SJSA1 (cell line): ENCODE results near the gene ENTPD1. TPM values are rescaled to one million over a fixed set of nuclear protein-coding genes. Genes with fewer than 3 reads are reported as not detected.

Experiments used
- DNase-seq, 2 experiments: peaks; one replicate each; pipeline ENCODE4 v3.0.0-alpha.2; 2015 to 2020; ENCODE audit warnings: low spot score in 2 of 2, low read depth in 1 of 2
- H3K27ac ChIP-seq: fragments of 250-450 bp; sonication (Bioruptor Pico); 2 replicates; pipeline ENCODE4 v1.5.1; 2020; ENCODE audit warnings: mild to moderate bottlenecking, moderate library complexity
- H3K27me3 ChIP-seq: fragments of 250-450 bp; sonication (Bioruptor Pico); replicated peaks from 2 replicates; pipeline ENCODE4 v1.5.1; 2020; ENCODE audit warnings: mild to moderate bottlenecking, moderate library complexity
- H3K36me3 ChIP-seq: fragments of 250-450 bp; sonication (Bioruptor Pico); 2 replicates; pipeline ENCODE4 v1.5.1; 2020; ENCODE audit warnings: mild to moderate bottlenecking
- H3K4me1 ChIP-seq: fragments of 250-450 bp; sonication (Bioruptor Pico); replicated peaks from 2 replicates; pipeline ENCODE4 v1.6.1; 2021; ENCODE audit warnings: mild to moderate bottlenecking
- H3K4me3 ChIP-seq: fragments of 250-450 bp; sonication (Bioruptor Pico); 2 replicates; pipeline ENCODE4 v1.5.1; 2020; ENCODE audit warnings: mild to moderate bottlenecking
- H3K9me3 ChIP-seq: fragments of 250-450 bp; sonication (Bioruptor Pico); replicated peaks from 2 replicates; pipeline ENCODE4 v1.5.1; 2020; ENCODE audit warnings: mild to moderate bottlenecking
- total RNA-seq: library from RNA; depleted of rRNA; stranded (reverse); fragments of >200 nt; shearing (Covaris generic); gene quantifications from 2 replicates; pipeline ENCODE4 v1.2.3, GENCODE V29; 2014

The ENTPD1 gene
- total RNA-seq, 1 experiment from 2014 or later: not detected

GRCh38 chr10:95815701-95816240 lies 59.8 kb downstream of the ENTPD1 start:
- no peak overlapping the region for H3K27ac ChIP-seq
- H3K36me3 ChIP-seq: no peaks in the 10 kb centered on the region
- H3K9me3 ChIP-seq: no peaks in the 10 kb centered on the region
- H3K4me3 ChIP-seq: no peak overlapping the region
- no peak for DNase-seq
- no peaks in the 10 kb centered on the region for H3K27me3 ChIP-seq
- H3K4me1 ChIP-seq: peaks cover 38% of the 10 kb centered on the region

- no peak for DNase-seq
- Histone ChIP-seq H3K4me3 (no peak overlapping the region), H3K27ac (peak overlapping the region; percentile 40), H3K36me3 (no peaks in the 10 kb centered on the region), H3K4me1 (peaks cover 38% of the 10 kb centered on the region), H3K27me3 (no peaks in the 10 kb centered on the region), H3K9me3 (no peaks in the 10 kb centered on the region)
Observed at GRCh38 chr10:95818010-95818409, 62.0 kb downstream of the ENTPD1 start.

- Histone ChIP-seq H3K27ac (peak overlapping the region; percentile 45), H3K36me3 (no peaks in the 10 kb centered on the region), H3K4me3 (no peak overlapping the region), H3K4me1 (peaks cover 37% of the 10 kb centered on the region), H3K27me3 (no peaks in the 10 kb centered on the region), H3K9me3 (no peaks in the 10 kb centered on the region)
- DNase-seq: peak; percentile 64 to 85
Observed at GRCh38 chr10:95818668-95819067, 62.7 kb downstream of the ENTPD1 start.

GRCh38 chr10:95819620-95820329 lies 63.8 kb downstream of the ENTPD1 start:
- H3K36me3 ChIP-seq: no peaks in the 10 kb centered on the region
- no peaks in the 10 kb centered on the region for H3K9me3 ChIP-seq
- H3K27ac ChIP-seq: peak overlapping the region; percentile 45
- peaks cover 25% of the 10 kb centered on the region for H3K4me1 ChIP-seq
- peak in 1 of 2 experiments; percentile 26 for DNase-seq
- H3K4me3 ChIP-seq: no peak overlapping the region
- no peaks in the 10 kb centered on the region for H3K27me3 ChIP-seq

GRCh38 chr10:95820363-95820762 lies 64.4 kb downstream of the ENTPD1 start:
- H3K4me1 ChIP-seq: peaks cover 25% of the 10 kb centered on the region
- DNase-seq: no peak
- H3K9me3 ChIP-seq: no peaks in the 10 kb centered on the region
- H3K27ac ChIP-seq: no peak overlapping the region
- H3K4me3 ChIP-seq: no peak overlapping the region
- H3K36me3 ChIP-seq: no peaks in the 10 kb centered on the region
- no peaks in the 10 kb centered on the region for H3K27me3 ChIP-seq

GRCh38 chr10:95821720-95822119 lies 65.8 kb downstream of the ENTPD1 start:
- H3K27me3 ChIP-seq: no peaks in the 10 kb centered on the region
- no peak overlapping the region for H3K4me3 ChIP-seq
- no peaks in the 10 kb centered on the region for H3K9me3 ChIP-seq
- H3K36me3 ChIP-seq: no peaks in the 10 kb centered on the region
- DNase-seq: no peak
- peaks cover 25% of the 10 kb centered on the region for H3K4me1 ChIP-seq
- no peak overlapping the region for H3K27ac ChIP-seq

- DNase-seq: no peak
- H3K27ac ChIP-seq: no peak overlapping the region
Observed at GRCh38 chr10:95830044-95830443, 74.1 kb downstream of the ENTPD1 start.

GRCh38 chr10:95831076-95831475 lies 75.1 kb downstream of the ENTPD1 start:
- Histone ChIP-seq H3K4me3 (no peak overlapping the region), H3K27me3 (no peaks in the 10 kb centered on the region), H3K9me3 (no peaks in the 10 kb centered on the region), H3K27ac (no peak overlapping the region), H3K36me3 (no peaks in the 10 kb centered on the region), H3K4me1 (no peaks in the 10 kb centered on the region)
- no peak for DNase-seq

More at GRCh38 chr10:95830044-95830443, 74.1 kb downstream of the ENTPD1 start:
- no peaks in the 10 kb centered on the region for H3K27me3 ChIP-seq
- no peaks in the 10 kb centered on the region for H3K9me3 ChIP-seq
- H3K4me1 ChIP-seq: no peaks in the 10 kb centered on the region
- no peak overlapping the region for H3K4me3 ChIP-seq
- no peaks in the 10 kb centered on the region for H3K36me3 ChIP-seq

GRCh38 chr10:95831515-95831914 lies 75.6 kb downstream of the ENTPD1 start:
- Histone ChIP-seq H3K4me3 (no peak overlapping the region), H3K27ac (no peak overlapping the region), H3K27me3 (no peaks in the 10 kb centered on the region), H3K36me3 (no peaks in the 10 kb centered on the region), H3K9me3 (no peaks in the 10 kb centered on the region), H3K4me1 (no peaks in the 10 kb centered on the region)
- no peak for DNase-seq

GRCh38 chr10:95832216-95833041 lies 76.5 kb downstream of the ENTPD1 start:
- H3K27ac ChIP-seq: no peak overlapping the region
- H3K27me3 ChIP-seq: no peaks in the 10 kb centered on the region
- no peaks in the 10 kb centered on the region for H3K9me3 ChIP-seq
- DNase-seq: no peak
- no peaks in the 10 kb centered on the region for H3K4me1 ChIP-seq
- no peak overlapping the region for H3K4me3 ChIP-seq
- H3K36me3 ChIP-seq: no peaks in the 10 kb centered on the region

GRCh38 chr10:95833042-95833610 lies 77.2 kb downstream of the ENTPD1 start:
- H3K27me3 ChIP-seq: no peaks in the 10 kb centered on the region
- no peak overlapping the region for H3K4me3 ChIP-seq
- H3K9me3 ChIP-seq: no peaks in the 10 kb centered on the region
- no peak overlapping the region for H3K27ac ChIP-seq
- no peak for DNase-seq
- H3K4me1 ChIP-seq: no peaks in the 10 kb centered on the region
- no peaks in the 10 kb centered on the region for H3K36me3 ChIP-seq

GRCh38 chr10:95834406-95834805 lies 78.4 kb downstream of the ENTPD1 start:
- Histone ChIP-seq H3K36me3 (no peaks in the 10 kb centered on the region), H3K27ac (no peak overlapping the region), H3K4me3 (no peak overlapping the region), H3K4me1 (no peaks in the 10 kb centered on the region), H3K27me3 (no peaks in the 10 kb centered on the region), H3K9me3 (no peaks in the 10 kb centered on the region)
- DNase-seq: no peak

- no peak for DNase-seq
- Histone ChIP-seq H3K36me3 (no peaks in the 10 kb centered on the region), H3K4me3 (no peak overlapping the region), H3K4me1 (no peaks in the 10 kb centered on the region), H3K9me3 (no peaks in the 10 kb centered on the region), H3K27me3 (no peaks in the 10 kb centered on the region), H3K27ac (no peak overlapping the region)
Observed at GRCh38 chr10:95835149-95835860, 79.3 kb downstream of the ENTPD1 start.
